Stimulated activated CD8-positive, alpha-beta memory T cell treated with anti-CD3 and anti-CD28 coated beads, Interleukin-12 subunit alpha, Interleukin-12 subunit beta, amount 100 ng/mL, for 1 hour (primary cell): ENCODE measurements around the gene SUN5.

Experiments used
- DNase-seq: peaks from one replicate; pipeline ENCODE4 v3.0.0-alpha.2; 2020; ENCODE audit warnings: low read depth

SUN5 gene

DNA sequence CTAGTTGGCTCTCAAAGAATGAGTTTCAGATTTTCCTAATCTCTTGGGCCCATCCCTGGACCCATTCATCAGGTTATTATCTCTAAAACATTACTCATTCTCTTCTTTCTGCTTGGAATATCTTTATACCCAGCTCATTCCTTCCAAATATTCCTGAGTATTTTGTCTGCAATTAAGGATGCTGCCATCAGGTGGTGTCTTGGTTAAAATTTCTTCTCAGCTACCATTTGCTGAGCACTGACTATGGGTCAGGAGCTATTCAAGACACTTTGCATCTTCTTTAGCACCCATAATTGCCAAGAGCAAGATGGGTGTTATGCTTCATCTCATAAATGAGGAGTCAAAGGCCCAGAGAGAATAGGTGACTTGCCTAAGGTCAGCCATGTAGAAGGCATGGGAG lies 8.4 kb downstream of the SUN5 start:
- no peak for DNase-seq

DNA sequence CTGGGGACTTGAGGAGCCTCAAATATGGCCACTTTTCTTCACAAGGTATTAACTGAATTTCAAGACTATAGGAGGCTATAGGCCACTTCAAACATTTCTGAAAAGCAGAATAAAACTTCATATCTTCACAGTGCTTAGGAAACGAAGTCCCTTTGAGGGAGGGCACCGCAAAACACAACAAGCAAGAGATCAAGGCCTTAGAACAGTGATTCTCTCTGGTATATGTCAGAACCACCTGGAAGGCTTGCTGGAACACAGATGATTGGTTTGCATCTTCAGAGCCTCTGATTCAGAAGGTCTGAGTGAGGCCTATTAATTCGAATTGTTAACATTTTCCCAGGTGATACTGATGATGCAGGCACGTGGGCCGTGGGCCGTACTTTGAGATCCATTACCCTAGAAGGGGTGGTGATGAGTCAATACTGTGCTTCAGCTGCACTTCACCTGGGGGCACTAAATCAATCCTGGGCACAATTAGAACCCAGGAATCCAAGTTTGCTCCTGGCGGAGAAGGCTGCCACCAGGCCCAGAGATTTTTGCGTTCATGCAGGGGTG lies 10.7 kb downstream of the SUN5 start:
- DNase-seq: no peak

DNA sequence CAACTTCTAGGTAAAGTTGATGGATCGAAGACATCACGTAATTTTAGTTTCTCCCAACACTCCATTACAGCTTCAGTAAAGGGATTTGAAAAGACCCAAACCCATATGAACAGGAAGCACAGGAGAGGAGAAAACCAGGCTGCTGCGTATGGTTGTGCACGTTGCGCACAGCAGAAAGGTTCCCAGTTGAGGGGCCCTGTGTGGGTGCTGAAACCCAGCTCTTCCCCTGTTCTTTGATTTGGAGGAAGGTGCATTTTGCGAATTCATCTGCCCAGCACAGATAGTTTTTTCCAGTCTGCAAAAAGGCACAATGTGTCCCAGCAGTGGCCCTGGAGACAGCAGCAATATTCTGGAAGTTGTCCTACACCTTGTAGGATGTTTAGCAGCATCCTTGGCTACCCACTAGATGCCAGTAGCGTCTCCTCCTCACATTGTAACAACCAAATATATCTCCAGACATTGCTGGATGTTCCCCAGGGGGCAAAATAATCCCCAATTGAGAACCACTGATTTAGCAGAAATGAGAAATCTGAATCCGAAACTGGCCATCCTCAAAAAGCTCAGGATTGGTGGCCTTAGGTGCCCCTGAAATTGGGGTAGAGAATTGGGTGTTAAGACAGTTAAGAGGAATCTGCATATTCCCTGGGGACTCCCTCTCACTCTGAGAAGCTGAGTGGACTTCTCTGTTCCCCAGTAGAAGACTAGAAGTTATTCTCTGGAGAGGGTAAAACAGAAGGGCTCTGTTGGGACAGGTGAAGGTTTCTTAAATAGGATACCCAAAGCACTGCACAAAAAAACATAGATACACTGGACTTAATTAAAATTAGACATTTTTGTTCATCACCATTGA lies 12.2 kb downstream of the SUN5 start:
- DNase-seq: no peak

DNA sequence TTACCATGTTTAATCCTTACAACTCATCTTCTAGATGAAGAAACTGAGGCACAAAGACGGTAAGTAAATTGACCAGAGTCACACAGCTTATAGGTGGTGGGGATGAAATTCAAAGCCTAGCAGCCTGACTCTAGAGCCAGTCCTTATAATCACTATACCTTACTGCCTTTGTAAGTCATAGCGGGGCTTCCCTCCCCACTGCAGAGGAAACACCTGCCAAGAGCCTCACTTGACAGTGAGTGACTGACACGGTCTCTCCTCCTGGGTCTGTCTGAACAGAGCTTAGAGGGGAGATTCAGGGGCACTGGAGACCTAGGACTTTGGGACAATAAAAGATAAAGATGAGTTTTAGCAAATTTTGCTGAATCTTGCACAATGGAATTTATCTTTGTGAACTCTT lies 12.8 kb downstream of the SUN5 start:
- DNase-seq: no peak

DNA sequence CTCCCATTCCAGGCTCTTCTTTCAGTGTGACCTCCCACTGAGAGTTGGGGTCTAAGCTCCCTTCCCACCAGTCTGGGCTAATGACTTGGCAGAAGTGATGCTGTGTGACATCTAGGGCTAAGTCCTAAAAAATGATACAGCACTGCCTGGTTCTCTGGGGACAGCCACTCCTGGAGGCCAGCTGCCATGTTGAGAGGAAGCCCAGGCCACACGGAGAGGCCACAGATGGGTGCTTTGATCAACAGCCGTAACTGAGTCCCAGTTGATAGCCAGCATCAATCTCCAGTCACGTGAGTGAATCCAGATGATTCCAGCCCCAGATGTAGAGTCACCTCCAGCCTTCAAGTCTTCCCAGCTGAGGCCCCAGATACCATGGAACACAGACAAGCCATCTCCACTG lies 13.8 kb downstream of the SUN5 start:
- DNase-seq: no peak

DNA sequence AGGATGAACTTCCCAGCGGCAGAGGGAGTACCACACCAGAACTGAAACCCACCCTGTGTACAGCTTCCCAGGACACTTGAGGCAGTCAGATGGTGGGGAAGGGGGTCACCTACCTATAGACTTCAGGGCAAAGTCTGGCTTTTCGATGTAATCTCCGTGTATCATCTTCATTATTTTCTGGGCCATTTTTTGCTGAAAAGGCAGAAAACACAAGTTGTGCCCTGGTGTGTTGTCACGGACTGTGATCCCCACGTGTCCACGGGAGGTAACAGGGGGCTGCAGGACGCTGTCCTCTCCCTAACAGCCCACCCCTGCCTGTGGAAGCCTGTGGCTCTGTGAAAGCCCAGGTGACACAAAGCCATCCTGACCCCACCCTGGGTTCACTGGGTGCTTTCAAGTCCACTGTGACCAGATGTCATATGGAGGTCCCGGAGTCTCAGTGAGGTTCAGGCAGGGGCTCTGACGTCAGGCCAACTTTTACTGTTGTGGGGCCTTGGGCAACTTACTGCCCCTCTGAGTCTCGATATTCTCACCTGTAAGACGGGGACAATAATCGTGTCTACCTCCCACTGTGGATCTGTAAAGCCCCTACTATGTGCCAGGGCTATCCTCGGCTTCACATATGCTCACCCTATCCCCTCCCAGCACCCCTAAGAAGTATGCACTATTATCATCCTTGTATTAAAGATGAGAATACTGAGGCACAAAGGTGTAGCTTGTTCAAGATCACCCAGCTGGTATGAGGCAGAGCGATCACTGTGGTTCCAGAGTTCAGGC lies 14.5 kb downstream of the SUN5 start:
- no peak for DNase-seq

DNA sequence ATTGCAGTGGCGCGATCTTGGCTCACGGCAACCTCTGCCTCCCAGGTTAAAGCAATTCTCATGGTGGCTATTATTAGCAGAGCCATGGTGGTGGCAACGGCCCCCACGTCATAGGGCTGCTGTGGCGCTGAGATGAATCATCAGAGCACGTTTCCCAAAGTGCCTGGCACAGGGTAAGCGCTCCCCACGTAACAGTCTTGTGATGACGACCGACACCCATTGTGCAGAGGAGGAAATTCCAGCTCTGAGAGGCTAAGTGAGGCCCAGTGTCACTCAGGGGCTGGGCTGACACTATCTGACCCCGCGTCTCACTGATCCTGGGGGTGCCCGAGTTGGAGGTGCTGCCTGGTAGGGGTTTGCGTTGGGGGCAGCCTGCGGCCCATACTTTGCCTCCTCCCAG lies 16.2 kb downstream of the SUN5 start:
- no peak for DNase-seq

DNA sequence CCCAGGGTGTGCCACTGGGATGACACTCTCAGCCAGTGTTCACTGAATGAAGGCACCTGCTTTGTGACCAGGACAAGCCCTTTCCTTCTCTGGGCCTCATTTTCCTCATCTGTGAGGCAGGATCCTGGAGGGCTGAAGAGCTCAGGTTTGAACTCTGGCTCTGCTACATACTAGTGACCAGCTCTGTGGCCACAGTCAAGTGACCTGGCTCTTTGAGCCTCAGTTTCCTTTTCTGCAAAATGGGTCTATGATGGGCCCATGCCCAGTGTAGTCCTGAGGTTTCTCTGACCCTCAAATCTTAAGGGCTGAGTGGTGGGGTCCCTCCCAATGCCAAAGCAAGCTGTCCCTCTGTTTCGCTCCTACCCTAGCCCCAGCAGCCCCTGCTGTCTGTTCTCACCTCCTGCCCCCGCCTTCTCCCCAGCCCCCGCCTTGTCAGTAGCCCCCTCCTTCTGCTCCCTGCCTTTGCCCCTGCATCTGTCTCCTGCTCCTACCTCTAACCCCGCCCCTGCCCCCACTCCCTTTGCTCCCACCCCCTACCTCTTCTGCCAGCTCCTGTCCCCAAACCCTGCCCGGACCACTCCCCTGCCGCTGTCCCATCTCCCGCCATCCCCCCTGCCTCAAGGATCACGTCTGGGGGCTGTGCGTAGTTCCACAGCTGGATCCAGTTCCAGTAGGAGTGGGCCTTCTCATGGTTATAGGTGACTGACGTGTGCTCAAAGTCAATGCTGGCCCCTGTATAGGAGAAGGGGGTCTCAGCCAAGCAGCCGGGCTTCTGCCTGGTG lies 17.0 kb downstream of the SUN5 start:
- no peak for DNase-seq

DNA sequence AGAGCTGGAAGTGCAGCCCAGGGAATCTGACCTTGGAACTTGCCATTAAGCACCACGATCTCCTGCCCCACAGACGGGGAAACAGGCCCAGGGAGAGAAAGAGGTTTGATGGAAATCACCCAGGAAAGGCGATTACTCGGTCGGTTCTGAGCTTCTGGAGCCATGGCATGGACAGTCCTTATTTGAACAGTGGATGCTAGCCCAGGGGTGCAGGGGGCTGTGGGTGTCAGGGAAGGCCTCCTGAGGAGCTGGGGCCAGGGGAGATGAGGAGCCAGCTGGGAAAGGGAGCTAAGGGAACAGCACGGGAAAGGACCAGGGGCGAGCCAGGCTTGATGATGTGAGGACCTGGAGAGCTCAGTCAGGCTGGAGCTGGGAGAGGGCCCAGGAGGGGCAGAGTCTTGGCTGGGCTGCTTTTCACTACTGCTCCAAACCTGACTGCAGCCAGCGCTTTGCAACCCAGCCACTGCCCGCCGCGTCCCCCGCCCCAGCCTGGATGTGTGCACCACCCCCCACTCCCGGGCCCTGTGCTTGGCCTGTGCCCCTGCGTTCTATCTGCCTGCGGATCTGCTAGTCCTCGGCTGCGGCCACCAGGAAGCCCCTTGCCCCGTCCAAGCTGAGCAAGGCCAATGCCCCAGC lies 17.8 kb downstream of the SUN5 start:
- no peak for DNase-seq

DNA sequence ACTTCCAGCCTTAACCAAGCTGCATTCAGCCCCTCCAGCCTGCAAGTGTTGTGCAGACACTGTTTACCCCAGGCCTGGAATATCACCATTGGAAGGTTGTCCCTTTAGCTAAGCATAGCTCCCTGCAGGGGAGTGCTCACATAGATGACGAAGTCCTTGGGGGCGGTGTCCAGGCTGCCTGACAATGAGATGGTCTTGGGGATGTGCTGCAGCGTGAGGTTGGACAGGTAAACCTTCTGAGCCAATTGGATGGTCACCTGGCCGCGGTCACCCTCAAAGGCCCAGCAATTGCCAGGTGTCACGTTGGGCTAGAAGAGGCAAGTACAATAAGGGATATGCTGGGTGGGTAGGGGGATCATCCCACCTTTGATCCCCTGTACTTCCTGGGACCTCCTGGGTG lies 18.6 kb downstream of the SUN5 start:
- no peak for DNase-seq

DNA sequence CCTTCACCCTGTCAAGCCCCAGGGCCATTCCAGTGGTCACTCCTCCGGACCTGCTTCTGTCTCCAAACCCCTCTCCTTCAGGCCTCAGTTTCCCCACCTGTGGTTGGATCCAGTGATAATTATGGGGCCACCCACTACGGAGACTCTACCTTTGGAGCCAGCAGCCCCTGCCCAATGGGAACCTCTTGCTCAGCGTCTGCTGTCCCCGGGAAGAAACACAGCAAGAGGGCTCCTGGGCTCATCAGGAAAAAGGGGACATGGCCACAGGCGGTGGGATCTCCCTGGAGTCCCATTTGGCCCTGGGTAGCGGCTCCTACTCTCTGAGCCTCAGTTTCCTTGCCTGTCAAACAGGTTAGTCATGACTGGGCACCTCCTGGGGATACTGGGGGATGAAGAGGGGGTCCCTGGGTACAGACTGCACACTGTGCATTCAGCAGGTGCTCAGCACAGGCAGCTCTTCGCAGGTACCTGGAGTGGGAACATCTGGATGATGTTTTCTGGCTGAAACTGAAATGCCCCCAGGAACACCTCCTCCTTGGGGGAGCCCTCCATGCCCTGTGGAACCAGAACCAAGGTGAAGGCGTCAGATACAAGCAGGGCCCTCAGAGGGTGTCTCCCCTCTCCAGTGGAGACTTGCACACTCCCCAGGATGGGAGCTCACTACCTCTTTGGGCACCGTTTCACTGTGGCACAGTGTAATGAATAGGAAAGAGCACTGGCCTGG lies 19.4 kb downstream of the SUN5 start:
- DNase-seq: no peak

DNA sequence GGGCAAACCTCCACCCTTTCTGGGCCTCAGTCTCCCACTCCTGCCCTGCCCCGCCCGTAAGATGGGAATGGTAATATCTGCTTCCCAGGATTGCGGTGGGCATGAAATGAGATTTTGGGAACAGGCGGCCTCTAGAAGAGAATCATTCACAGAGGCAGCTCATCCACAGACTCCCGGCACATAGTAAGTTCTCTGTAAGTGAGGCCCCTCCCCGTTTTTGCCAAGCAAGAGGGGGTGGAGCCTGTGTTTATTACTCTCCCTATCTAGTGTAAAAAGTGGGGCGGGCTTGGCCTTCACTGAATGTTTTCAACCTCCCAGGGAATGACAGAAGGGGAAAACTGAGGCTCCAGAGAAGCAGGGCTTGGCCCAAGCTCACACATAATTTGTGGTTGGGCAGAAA lies 20.0 kb downstream of the SUN5 start:
- no peak for DNase-seq

DNA sequence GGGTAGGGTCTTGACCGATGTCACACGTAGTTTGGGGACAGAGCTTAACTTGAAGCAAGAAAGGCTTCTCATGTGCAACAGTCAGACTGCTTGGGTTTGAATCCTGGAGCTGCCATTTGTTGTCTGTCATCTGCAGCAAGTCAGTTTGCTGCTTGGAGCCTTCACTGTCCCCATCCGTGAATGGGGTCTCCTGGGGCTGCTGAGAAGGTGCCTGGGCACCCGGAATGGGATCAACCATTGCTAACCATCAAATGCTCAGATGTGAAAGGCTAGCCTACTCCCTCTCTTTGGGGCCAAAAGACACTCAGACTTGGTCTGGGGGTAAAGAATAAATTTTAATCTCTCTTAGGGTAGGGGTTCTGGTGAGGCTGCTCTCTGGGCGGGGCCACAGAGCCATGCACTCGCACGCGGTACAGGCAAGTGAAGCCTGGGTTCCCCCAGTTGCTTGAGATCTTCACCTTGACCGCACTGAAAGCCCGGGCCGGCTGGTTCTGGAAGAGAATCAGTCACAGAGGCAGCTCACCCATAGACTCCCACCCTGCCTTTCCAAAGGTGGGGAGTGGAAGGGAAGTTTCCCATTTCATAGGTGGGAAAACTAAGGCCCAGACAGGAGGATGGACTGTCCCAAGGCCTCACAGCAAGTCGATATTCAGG lies 20.6 kb downstream of the SUN5 start:
- no peak for DNase-seq

DNA sequence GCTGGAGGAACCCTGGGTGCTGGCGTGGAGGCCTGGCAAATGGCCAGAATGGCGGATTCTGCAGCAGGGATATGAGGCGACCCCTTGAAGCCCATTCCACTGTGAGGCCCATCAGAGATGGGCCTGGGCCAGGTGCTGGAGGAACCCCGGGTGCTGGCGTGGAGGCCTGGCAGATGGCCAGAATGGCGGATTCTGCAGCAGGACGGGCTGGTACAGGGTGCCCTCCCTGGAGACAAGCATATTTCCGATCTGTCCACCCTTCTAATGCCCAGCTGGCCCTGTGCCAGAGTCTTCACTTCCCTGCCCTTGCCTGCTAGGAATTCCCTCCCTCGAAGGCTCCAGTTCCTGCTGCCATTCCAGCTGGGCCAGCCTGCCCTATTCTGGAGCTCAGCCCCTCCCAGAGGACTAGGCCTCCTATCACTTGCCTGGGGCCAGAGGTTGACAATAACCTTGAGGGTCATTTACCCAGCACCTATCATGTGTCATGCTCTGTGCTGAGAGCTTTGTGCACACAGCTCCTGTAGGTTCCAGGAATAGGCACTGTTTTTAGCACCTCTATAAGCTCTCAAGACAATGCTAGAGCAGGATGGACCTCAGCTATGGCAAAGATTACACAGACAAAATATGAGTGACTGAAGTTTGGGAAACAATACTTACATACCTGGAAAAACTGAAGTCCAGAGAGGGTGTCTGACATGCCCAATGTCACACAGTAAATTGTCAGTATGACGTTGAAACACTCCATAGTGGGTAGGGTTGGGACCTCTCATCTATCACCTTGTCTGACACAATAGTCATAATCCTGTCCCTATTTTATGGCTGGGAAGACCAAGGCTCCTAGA lies 21.4 kb downstream of the SUN5 start:
- no peak for DNase-seq

DNA sequence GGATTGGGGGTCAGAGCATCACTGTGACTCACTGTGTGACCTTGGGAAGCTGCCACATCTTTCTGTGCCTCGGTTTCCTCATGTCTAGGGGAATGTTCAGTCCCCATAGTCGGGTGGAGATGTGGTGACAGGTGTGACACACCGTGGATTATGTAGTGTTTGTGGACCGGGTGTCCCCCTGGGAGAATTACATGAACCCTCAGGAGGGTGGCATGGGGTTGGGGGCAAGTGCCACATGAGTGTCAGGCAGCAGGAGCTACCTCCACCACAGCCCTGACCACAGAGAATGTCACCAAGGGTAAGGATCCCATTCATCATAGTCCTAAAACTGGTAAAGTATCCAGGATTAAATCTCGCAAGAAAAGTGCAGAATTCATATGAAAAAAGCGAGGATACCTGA lies 23.2 kb downstream of the SUN5 start:
- no peak for DNase-seq

DNA sequence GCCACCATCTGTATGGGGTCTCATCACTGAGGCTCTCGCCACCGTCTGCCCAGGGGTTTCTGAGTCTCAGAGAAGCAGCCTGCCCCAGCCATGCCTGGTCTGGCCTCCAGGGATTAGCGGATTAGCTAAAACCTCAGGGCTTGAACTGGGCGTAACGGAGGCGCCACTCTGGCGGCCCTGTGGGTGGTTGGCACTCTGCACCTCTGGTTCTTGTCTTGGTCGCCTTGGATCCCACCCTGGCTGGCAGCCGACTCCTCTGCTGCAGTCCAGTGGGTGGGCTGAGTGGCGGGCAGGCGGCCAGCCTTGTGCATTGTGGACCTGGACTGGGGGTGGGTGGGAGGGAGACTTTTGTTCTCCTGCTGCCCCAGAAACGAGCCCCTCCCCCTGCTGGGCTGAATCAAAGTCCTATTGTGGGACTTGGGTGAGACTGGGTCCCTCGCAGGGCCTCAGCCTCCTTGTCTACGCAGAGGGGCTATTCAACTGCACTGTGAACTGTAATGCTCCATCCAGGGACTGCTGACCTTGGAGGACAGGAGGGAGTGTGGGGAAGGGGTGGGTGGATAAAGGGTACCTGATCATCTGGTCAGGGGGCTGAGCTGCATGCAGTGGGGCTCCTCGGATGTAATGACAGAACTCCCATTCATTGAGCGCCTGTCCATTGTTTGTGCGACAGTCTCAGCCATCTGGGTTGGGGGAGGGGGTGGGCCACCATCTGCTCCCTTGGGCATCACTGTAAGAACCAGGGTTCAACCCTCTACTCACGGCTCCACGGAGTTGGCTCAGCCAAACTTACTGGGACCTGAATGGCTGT lies 23.9 kb downstream of the SUN5 start:
- no peak for DNase-seq

DNA sequence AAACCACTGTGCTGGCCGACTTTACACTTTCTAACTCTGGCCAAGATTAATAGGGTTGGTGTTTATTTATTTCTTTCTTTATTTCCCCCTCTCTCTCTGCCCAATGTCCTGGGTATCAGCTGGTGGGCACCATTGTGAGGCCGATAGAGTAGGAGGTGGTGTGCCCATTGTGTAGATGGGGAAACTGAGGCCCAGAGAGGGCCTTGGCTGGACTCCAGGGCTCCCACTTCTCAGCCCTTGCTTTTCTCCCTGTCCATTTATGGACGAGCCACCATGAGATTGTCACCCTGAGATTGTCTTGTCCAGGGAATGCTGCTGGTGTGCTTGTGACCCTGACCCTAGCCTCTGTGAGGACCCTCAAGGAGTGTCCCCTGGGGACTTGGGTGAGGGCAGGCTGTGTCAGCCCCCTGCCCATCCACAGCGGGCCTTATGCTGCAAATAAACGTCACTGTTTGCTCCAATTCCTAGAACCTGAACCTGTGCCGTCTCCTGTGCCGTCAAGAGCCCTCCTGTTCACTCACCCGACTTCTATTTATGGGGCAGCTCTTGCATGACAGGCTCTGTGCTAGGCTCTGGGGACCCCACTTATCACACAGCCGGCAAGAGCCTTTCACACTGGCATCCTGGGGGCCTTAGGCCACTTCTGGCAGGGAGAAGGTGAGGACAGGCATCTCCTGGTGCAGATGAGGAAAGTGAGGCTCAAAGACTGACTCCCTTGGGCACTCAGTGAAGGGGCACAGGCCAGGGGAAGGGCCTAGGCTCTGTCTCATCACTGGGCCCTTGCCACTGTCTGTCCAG lies 24.8 kb downstream of the SUN5 start:
- no peak for DNase-seq

DNA sequence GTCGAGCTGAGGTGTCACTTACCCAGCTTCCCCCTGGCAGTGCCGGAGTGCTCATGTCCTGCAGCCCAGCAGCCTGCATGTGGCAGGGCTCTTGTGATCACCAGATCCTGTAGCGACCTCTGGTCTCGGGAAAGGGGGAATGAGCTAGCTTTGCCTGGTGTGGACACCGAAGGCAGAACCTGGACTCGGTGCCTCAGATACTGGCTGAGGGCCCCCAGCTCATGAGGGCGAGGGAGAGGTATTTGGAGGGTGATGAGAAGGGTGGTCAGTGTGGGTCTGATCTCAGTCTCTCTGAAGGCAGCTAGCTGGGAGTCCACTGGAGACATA lies 26.3 kb downstream of the SUN5 start:
- DNase-seq: no peak
